Neuronal stem cell (in vitro differentiated cells): Measurements from ENCODE around the gene CAMKV.
"Not testable (repeated sequence)": the region's sequence is repeated elsewhere in the genome, so short reads cannot be mapped to it uniquely, and the experiment has no call there.

Source experiments
- DNase-seq: peaks from one replicate; pipeline ENCODE4 v3.0.0-alpha.2; 2013; ENCODE audit warnings: low spot score
- H2AFZ ChIP-seq: one replicate; pipeline ENCODE4 v1.6.1; 2013; ENCODE audit warnings: mild to moderate bottlenecking, low read length, inconsistent platforms
- H2AK5ac ChIP-seq: 2 replicates; pipeline ENCODE4 v1.6.1; 2013; ENCODE audit warnings: low read depth, mild to moderate bottlenecking, inconsistent platforms, low read length, moderate library complexity, mixed read lengths
- H2BK120ac ChIP-seq: 2 replicates; pipeline ENCODE4 v1.6.1; 2013; ENCODE audit warnings: low read depth, mild to moderate bottlenecking, inconsistent platforms, low read length, moderate library complexity, mixed read lengths
- H2BK12ac ChIP-seq: one replicate; pipeline ENCODE4 v1.6.1; 2013; ENCODE audit warnings: low read length, inconsistent platforms
- H2BK15ac ChIP-seq: 2 replicates; pipeline ENCODE4 v1.6.1; 2013; ENCODE audit warnings: mild to moderate bottlenecking, low read length, inconsistent platforms, mixed read lengths
- H2BK5ac ChIP-seq: one replicate; pipeline ENCODE4 v1.6.1; 2013; ENCODE audit warnings: inconsistent platforms, mild to moderate bottlenecking, low read length, moderate library complexity
- H3K14ac ChIP-seq: one replicate; pipeline ENCODE4 v1.6.1; 2013; ENCODE audit warnings: low read length, inconsistent platforms
- H3K18ac ChIP-seq: 2 replicates; pipeline ENCODE4 v1.6.1; 2013; ENCODE audit warnings: low read length, inconsistent platforms
- H3K23ac ChIP-seq: 2 replicates; pipeline ENCODE4 v1.6.1; 2013; ENCODE audit warnings: low read depth, mild to moderate bottlenecking, mixed read lengths, low read length, inconsistent platforms; ENCODE audit not compliant: poor library complexity
- H3K27ac ChIP-seq: replicated peaks from 3 replicates; pipeline ENCODE4 v1.5.1; 2013; ENCODE audit warnings: low read length, inconsistent platforms
- H3K27me3 ChIP-seq, 3 experiments: 2 replicates each; pipeline ENCODE4 v1.6.1; 2013; ENCODE audit warnings: low read length in 3 of 3, mild to moderate bottlenecking in 2 of 3, inconsistent platforms in 1 of 3, low read depth in 1 of 3, mixed read lengths in 1 of 3, moderate library complexity in 1 of 3; ENCODE audit not compliant: control insufficient read depth in 3 of 3, insufficient read depth in 3 of 3
- H3K36me3 ChIP-seq, 2 donors: replicated peaks in 1 of 2; 2 replicates each; pipeline ENCODE4 v1.6.1; 2013; ENCODE audit warnings: low read length in 2 of 2; ENCODE audit not compliant: control insufficient read depth in 2 of 2, insufficient read depth in 2 of 2
- H3K4ac ChIP-seq: 2 replicates; pipeline ENCODE4 v1.6.1; 2013; ENCODE audit warnings: inconsistent platforms, mild to moderate bottlenecking, low read length, moderate library complexity
- H3K4me1 ChIP-seq, 2 donors: 1 replicate in 1 of 2; 2 replicates in 1 of 2; pipeline ENCODE4 v1.6.1; 2013; ENCODE audit warnings: low read length in 2 of 2, low read depth in 1 of 2; ENCODE audit not compliant: control insufficient read depth in 2 of 2, insufficient read depth in 1 of 2
- H3K4me2 ChIP-seq: one replicate; pipeline ENCODE4 v1.6.1; 2013; ENCODE audit warnings: mild to moderate bottlenecking, low read length, inconsistent platforms; ENCODE audit not compliant: insufficient read depth, poor library complexity, severe bottlenecking
- H3K4me3 ChIP-seq, 2 donors: 2 replicates each; pipeline ENCODE4 v1.5.1; 2013; ENCODE audit warnings: low read length in 2 of 2, mild to moderate bottlenecking in 2 of 2, inconsistent platforms in 1 of 2, moderate library complexity in 1 of 2
- H3K79me1 ChIP-seq: one replicate; pipeline ENCODE4 v1.6.1; 2013; ENCODE audit warnings: low read depth, mild to moderate bottlenecking, inconsistent platforms, low read length, moderate library complexity
- H3K9ac ChIP-seq: one replicate; pipeline ENCODE4 v1.6.1; 2013; ENCODE audit warnings: mild to moderate bottlenecking, low read depth, low read length, inconsistent platforms; ENCODE audit not compliant: poor library complexity
- H3K9me3 ChIP-seq, 2 donors: replicated peaks in 1 of 2; 2 replicates each; pipeline versions ENCODE3 to v1.6.1; 2013; ENCODE audit warnings: low read length in 2 of 2, mild to moderate bottlenecking in 2 of 2, inconsistent platforms in 1 of 2, low read depth in 1 of 2, mixed read lengths in 1 of 2, moderate library complexity in 1 of 2; ENCODE audit not compliant: control insufficient read depth in 2 of 2, insufficient read depth in 1 of 2
- H4K8ac ChIP-seq: one replicate; pipeline ENCODE4 v1.6.1; 2013; ENCODE audit warnings: low read depth, mild to moderate bottlenecking, inconsistent platforms, low read length, moderate library complexity
- H4K91ac ChIP-seq: one replicate; pipeline ENCODE4 v1.6.1; 2013; ENCODE audit warnings: low read length, low read depth, mild to moderate bottlenecking, inconsistent platforms; ENCODE audit not compliant: poor library complexity
- WGBS, 2 donors: extraction: QIAGEN DNeasy Blood & Tissue Kit; methylation state at CpG; one replicate each; pipeline ENCODE4 v1.1.7; 2013; ENCODE audit warnings: missing lambda C conversion rate in 2 of 2, mixed read lengths in 1 of 2; ENCODE audit not compliant: insufficient read length in 2 of 2, insufficient replicate concordance in 1 of 2; ENCODE audit errors: extremely low coverage in 2 of 2; 5-methylcytosine and 5-hydroxymethylcytosine counted together

Gene CAMKV

GRCh38 chr3:49839193-49839809, 30.4 kb downstream of the CAMKV start:
- Histone ChIP-seq H3K27ac (no peak overlapping the region), H3K14ac (no peak overlapping the region), H2AFZ (no peak overlapping the region), H2BK15ac (no peak overlapping the region), H3K79me1 (no peaks in the 10 kb centered on the region), H3K18ac (no peak overlapping the region), H3K27me3 (no peaks in the 10 kb centered on the region), H3K4me1 (peaks cover 0 to 2% of the 10 kb centered on the region in 2 donors), H2BK120ac (no peak overlapping the region), H3K4me3 (no peak overlapping the region), H3K4me2 (no peak overlapping the region), H3K9ac (no peak overlapping the region), H4K8ac (no peak overlapping the region), H3K4ac (no peak overlapping the region), H4K91ac (no peak overlapping the region), H2AK5ac (no peak overlapping the region), H2BK12ac (no peak overlapping the region), H2BK5ac (no peak overlapping the region), H3K36me3 (peaks cover 40 to 80% of the 10 kb centered on the region in 2 donors), H3K9me3 (no peaks in the 10 kb centered on the region), H3K23ac (no peak overlapping the region)
- no CpG with 5 or more reads among the region's 6 CpGs for WGBS, 2 donors
- peak; percentile 56 for DNase-seq

GRCh38 chr3:49831341-49831740, 38.4 kb downstream of the CAMKV start:
- Histone ChIP-seq H4K91ac (no peak overlapping the region), H3K4me1 (no peaks in the 10 kb centered on the region), H2BK15ac (no peak overlapping the region), H3K4me3 (no peak overlapping the region), H3K23ac (no peak overlapping the region), H3K36me3 (peaks cover 40 to 77% of the 10 kb centered on the region in 2 donors), H2BK5ac (no peak overlapping the region), H3K27me3 (no peaks in the 10 kb centered on the region), H2AFZ (no peak overlapping the region), H2BK120ac (no peak overlapping the region), H3K9ac (no peak overlapping the region), H2BK12ac (no peak overlapping the region), H3K14ac (no peak overlapping the region), H4K8ac (no peak overlapping the region), H2AK5ac (no peak overlapping the region), H3K79me1 (no peaks in the 10 kb centered on the region), H3K27ac (no peak overlapping the region), H3K9me3 (no peaks in the 10 kb centered on the region), H3K4me2 (no peak overlapping the region), H3K18ac (no peak overlapping the region), H3K4ac (no peak overlapping the region)
- no CpG with 5 or more reads among the region's 3 CpGs for WGBS, 2 donors
- no peak for DNase-seq

- Histone ChIP-seq H3K79me1 (no peaks in the 10 kb centered on the region), H3K4me3 (no peak overlapping the region), H4K91ac (no peak overlapping the region), H3K4me1 (no peaks in the 10 kb centered on the region), H3K18ac (no peak overlapping the region), H2AK5ac (no peak overlapping the region), H2BK5ac (no peak overlapping the region), H3K14ac (no peak overlapping the region), H3K4me2 (no peak overlapping the region), H2BK15ac (no peak overlapping the region), H3K27ac (no peak overlapping the region), H3K9ac (no peak overlapping the region), H2AFZ (no peak overlapping the region), H3K4ac (no peak overlapping the region), H2BK12ac (no peak overlapping the region), H2BK120ac (no peak overlapping the region), H3K23ac (no peak overlapping the region), H3K9me3 (no peaks in the 10 kb centered on the region), H4K8ac (no peak overlapping the region), H3K36me3 (peaks cover 27 to 35% of the 10 kb centered on the region in 2 donors), H3K27me3 (no peaks in the 10 kb centered on the region)
- no peak for DNase-seq
- no CpG with 5 or more reads among the region's 6 CpGs for WGBS, 2 donors
Measured at GRCh38 chr3:49826016-49826415, 43.7 kb downstream of the CAMKV start.

GRCh38 chr3:49823131-49823530, 46.6 kb downstream of the CAMKV start:
- not testable (repeated sequence) for H2BK120ac ChIP-seq, H3K18ac ChIP-seq, H2BK5ac ChIP-seq, H3K9me3 ChIP-seq, H3K27ac ChIP-seq, H3K27me3 ChIP-seq, H3K4me2 ChIP-seq, H2AFZ ChIP-seq, H2BK15ac ChIP-seq, H3K79me1 ChIP-seq, H2BK12ac ChIP-seq, H3K4ac ChIP-seq, H3K36me3 ChIP-seq, H4K8ac ChIP-seq, H3K14ac ChIP-seq, H3K9ac ChIP-seq, DNase-seq, H4K91ac ChIP-seq, H2AK5ac ChIP-seq, H3K4me3 ChIP-seq, H3K4me1 ChIP-seq, H3K23ac ChIP-seq
- WGBS, 2 donors, result no CpG with 5 or more reads among the region's 3 CpGs
